ENCODE results near the gene STRBP. TPM values are rescaled to one million over a fixed set of nuclear protein-coding genes. Genes with fewer than 3 reads are reported as not detected.
A peak's percentile ranks its signal among the peaks of the same experiment; 100 is the strongest.

STRBP gene
- total RNA-seq, 1 experiment from 2014 or later: 96.3 TPM

GRCh38 chr9:123108976-123109375, 159.4 kb downstream of the STRBP start:
- Mint-ChIP-seq H3K9me3 (no peaks in the 10 kb centered on the region), H3K27ac (peak overlapping the region; percentile 41; the same call in 1 of the 2 replicates), H3K36me3 (peaks cover 24% of the 10 kb centered on the region), H3K27me3 (ENCODE audit: low read depth) (no peaks in the 10 kb centered on the region), H3K4me1 (peaks cover 17% of the 10 kb centered on the region), H3K4me3 (no peak overlapping the region)
- TF ChIP-seq, protein P1, sequence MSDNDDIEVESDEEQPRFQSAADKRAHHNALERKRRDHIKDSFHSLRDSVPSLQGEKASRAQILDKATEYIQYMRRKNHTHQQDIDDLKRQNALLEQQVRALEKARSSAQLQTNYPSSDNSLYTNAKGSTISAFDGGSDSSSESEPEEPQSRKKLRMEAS (CRISPR knock-in tag; IDR thresholded peaks at IDR 0.05): no peak
- TF ChIP-seq SMAD4 (CRISPR knock-in tag; IDR thresholded peaks at IDR 0.05): no peak
- TF ChIP-seq, protein P2, sequence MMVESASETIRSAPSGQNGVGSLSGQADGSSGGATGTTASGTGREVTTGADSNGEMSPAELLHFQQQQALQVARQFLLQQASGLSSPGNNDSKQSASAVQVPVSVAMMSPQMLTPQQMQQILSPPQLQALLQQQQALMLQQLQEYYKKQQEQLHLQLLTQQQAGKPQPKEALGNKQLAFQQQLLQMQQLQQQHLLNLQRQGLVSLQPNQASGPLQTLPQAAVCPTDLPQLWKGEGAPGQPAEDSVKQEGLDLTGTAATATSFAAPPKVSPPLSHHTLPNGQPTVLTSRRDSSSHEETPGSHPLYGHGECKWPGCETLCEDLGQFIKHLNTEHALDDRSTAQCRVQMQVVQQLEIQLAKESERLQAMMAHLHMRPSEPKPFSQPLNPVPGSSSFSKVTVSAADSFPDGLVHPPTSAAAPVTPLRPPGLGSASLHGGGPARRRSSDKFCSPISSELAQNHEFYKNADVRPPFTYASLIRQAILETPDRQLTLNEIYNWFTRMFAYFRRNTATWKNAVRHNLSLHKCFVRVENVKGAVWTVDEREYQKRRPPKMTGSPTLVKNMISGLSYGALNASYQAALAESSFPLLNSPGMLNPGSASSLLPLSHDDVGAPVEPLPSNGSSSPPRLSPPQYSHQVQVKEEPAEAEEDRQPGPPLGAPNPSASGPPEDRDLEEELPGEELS (CRISPR knock-in tag; IDR thresholded peaks at IDR 0.05): no peak
- TF ChIP-seq EMX1 (CRISPR knock-in tag; IDR thresholded peaks at IDR 0.05): no peak
- no peak for TF ChIP-seq ZNF416 (CRISPR knock-in tag; IDR thresholded peaks at IDR 0.05)
- TF ChIP-seq, protein P3, sequence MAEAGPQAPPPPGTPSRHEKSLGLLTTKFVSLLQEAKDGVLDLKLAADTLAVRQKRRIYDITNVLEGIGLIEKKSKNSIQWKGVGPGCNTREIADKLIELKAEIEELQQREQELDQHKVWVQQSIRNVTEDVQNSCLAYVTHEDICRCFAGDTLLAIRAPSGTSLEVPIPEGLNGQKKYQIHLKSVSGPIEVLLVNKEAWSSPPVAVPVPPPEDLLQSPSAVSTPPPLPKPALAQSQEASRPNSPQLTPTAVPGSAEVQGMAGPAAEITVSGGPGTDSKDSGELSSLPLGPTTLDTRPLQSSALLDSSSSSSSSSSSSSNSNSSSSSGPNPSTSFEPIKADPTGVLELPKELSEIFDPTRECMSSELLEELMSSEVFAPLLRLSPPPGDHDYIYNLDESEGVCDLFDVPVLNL (CRISPR knock-in tag; IDR thresholded peaks at IDR 0.05; ENCODE audit: borderline replicate concordance, low read depth): no peak
- TF ChIP-seq ZNF232 (CRISPR knock-in tag; IDR thresholded peaks at IDR 0.05): no peak
- no peak for TF ChIP-seq ZNF512 (CRISPR knock-in tag; IDR thresholded peaks at IDR 0.05; ENCODE audit: borderline replicate concordance)
- TF ChIP-seq NR2C2 (CRISPR knock-in tag; IDR thresholded peaks at IDR 0.05): no peak
- TF ChIP-seq ELF4 (CRISPR knock-in tag; IDR thresholded peaks at IDR 0.05; ENCODE audit: low read depth): no peak
- no peak for TF ChIP-seq ZNF532 (CRISPR knock-in tag; IDR thresholded peaks at IDR 0.05; ENCODE audit: borderline replicate concordance)
- TF ChIP-seq, protein P4, sequence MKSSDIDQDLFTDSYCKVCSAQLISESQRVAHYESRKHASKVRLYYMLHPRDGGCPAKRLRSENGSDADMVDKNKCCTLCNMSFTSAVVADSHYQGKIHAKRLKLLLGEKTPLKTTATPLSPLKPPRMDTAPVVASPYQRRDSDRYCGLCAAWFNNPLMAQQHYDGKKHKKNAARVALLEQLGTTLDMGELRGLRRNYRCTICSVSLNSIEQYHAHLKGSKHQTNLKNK (CRISPR knock-in tag; IDR thresholded peaks at IDR 0.05): no peak
- no peak for TF ChIP-seq PRRX2 (CRISPR knock-in tag; IDR thresholded peaks at IDR 0.05)
- TF ChIP-seq NFYB (CRISPR knock-in tag; conservative IDR thresholded peaks at IDR 0.05; ENCODE audit: low read depth): no peak
- TF ChIP-seq ZNF317 (CRISPR knock-in tag; IDR thresholded peaks at IDR 0.05; ENCODE audit: borderline replicate concordance, low read depth): no peak
- TF ChIP-seq RELA (CRISPR knock-in tag; IDR thresholded peaks at IDR 0.05; ENCODE audit: borderline replicate concordance): no peak
- TF ChIP-seq KAT7 (CRISPR knock-in tag; IDR thresholded peaks at IDR 0.05; ENCODE audit: borderline replicate concordance): no peak
- TF ChIP-seq CREB1 (CRISPR knock-in tag; IDR thresholded peaks at IDR 0.05): no peak
- no peak for TF ChIP-seq SP1 (CRISPR knock-in tag; conservative IDR thresholded peaks at IDR 0.05)
- CTCF ChIA-PET: no interaction called here
- DNase-seq (ENCODE audit: low spot score): no peak
- POLR2A ChIA-PET: interaction anchor here (0.6 to 1.1 kb wide), 2 partner anchors 14 to 33 kb away, joined by 3 read pairs; no protein-coding TSS in a partner anchor
- no peak for ATAC-seq
